HuH-7.5 (cell line): Measurements from ENCODE around the gene AP1B1.

Source experiments
- DNase-seq: peaks from one replicate; pipeline ENCODE4 v3.0.0; 2011; ENCODE audit warnings: low spot score

Gene AP1B1

GRCh38 chr22:29313126-29313575, 75.2 kb downstream of the AP1B1 start:
- peak; percentile 51 for DNase-seq

- peak; percentile 49 for DNase-seq
These were observed 75.9 kb downstream of the AP1B1 start for GRCh38 chr22:29312218-29313125.

DNA sequence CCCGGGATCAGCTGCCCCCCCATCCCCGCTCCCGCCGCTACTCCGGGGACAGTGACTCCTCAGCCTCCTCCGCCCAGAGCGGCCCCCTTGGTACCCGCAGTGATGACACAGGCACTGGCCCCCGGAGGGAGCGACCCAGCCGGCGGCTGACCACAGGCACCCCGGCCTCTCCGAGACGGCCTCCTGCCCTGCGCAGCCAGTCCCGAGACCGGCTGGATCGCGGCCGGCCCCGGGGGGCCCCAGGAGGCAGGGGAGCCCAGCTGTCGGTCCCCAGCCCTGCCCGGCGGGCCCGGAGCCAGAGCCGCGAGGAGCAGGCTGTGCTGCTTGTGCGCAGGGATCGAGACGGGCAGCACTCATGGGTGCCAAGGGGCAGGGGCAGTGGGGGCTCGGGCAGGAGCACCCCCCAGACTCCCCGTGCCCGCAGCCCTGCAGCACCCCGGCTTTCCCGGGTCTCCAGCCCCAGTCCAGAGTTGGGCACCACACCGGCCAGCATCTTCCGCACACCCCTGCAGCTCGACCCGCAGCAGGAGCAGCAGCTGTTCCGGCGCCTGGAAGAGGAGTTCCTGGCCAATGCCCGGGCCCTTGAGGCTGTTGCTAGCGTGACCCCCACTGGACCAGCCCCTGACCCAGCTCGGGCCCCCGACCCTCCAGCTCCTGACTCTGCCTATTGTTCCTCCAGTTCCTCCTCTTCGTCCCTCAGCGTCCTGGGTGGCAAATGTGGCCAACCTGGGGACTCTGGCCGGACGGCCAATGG, 76.7 kb downstream of the AP1B1 start:
- peak; percentile 44 for DNase-seq

- DNase-seq, result peak; percentile 93
These were observed 77.5 kb downstream of the AP1B1 start for GRCh38 chr22:29310863-29311339.

- no peak for DNase-seq
These were observed 78.1 kb downstream of the AP1B1 start for GRCh38 chr22:29310065-29310862.

DNA sequence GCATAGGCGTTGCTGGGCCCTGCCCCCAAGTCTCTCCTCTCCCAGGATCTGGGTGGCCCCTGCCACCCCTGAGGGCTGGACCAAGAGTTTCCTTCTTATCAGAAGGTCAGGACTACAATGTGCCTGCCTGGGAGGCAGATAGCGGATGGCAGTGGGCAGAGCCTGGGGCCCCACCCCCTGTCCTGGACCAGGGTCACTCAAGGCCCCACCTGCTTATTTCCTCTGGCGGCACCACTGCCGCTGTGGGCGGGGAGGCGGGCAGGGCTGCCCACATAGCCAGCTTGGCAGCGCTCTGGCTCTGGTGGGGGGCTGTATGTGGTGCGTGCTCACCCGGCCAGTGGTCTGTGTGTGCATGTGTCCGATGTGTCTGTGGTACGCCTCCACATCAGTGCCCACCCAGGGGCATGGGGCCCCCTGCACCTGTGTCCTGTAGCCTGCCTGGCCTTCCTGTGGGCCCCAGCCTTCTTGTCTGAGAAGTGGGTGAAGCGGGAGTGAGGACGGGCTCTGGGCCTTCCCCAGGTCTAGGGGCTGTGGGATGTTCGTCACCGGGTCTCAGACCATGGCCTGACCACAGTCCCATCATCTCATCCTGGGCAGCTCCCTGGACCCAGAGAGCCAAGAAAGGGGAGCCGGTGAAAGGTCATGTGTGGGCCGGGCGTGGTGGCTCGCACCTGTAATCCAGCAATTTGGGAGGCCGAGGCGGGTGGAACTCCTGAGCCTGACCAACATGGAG, 78.9 kb downstream of the AP1B1 start:
- no peak for DNase-seq

DNA sequence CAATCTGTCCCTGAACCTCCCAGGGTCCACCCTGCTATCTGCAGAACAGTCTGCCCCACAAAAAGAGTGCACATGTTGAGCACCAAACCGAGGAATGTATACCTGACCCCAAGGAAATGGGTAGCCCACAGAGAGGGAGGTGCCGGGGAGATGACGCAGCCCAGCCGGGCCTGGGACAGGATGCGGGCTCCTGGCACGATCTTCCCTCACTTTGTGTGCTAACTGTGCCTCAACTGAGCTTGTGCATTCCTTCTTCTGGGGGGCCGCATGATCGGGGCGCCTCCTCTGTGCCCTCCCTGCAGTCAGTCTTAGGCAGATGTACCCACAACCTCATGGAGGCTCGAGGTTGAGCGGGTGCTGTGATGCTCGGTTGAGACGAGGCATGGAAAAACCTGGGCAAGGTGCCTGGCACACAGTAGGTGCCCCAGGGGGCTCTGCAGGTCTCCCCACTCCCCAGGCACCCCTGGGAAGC, 79.5 kb downstream of the AP1B1 start:
- DNase-seq, result no peak

DNA sequence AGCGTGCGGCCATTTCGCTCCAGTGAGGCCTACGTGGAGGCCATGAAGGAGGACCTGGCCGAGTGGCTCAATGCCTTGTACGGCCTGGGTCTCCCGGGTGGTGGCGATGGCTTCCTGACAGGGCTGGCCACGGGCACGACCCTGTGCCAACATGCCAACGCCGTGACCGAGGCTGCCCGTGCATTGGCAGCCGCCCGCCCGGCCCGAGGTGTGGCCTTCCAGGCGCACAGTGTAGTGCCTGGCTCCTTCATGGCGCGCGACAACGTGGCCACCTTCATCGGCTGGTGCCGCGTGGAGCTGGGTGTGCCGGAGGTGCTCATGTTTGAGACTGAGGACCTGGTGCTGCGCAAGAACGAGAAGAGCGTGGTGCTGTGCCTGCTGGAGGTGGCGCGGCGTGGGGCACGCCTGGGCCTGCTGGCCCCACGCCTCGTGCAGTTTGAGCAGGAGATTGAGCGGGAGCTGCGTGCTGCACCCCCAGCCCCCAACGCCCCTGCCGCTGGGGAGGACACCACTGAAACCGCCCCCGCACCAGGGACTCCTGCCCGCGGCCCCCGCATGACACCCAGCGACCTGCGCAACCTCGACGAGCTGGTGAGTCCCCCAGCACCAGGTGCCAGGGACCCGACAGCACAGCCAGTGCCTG, 80.1 kb downstream of the AP1B1 start:
- no peak for DNase-seq

DNA sequence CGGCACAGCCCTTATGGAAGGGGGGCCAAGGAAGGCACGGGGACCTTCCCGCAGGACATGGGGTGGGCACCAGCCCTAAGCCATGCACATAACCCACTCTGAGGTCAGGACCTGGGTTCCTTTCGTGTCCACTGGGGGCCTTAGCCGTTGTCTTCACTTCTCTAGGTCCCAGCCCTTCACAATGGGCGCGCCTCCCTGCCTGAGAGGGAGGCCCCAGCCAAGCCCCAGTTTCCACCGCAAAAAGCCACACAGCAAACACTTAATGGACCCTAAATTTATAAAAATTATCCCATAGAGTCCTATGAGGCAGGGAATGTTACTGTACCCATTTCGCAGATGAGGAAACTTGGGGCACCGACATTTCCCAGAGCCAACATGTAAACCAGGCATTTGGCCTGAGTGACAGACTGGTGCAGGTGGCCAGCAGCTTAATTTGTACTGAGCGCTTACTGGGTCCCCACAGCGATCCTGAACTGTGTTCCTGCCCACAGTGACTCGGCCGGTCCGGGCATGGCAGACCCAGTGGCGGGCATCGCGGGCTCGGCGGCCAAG, 80.7 kb downstream of the AP1B1 start:
- DNase-seq, result peak; percentile 76

GRCh38 chr22:29306835-29307595, 81.4 kb downstream of the AP1B1 start:
- DNase-seq, result peak; percentile 97

GRCh38 chr22:29306175-29306834, 82.1 kb downstream of the AP1B1 start, which contains the start of gene GAS2L1:
Gene GAS2L1 (plus strand): TSS chr22:29306650. CDS start chr22:29308106, 1,456 bp downstream.
- peak; percentile 100 for DNase-seq

GRCh38 chr22:29305836-29306174, 82.6 kb downstream of the AP1B1 start:
- no peak for DNase-seq

- no peak for DNase-seq
These were observed 85.5 kb downstream of the AP1B1 start for GRCh38 chr22:29302681-29303465.

DNA sequence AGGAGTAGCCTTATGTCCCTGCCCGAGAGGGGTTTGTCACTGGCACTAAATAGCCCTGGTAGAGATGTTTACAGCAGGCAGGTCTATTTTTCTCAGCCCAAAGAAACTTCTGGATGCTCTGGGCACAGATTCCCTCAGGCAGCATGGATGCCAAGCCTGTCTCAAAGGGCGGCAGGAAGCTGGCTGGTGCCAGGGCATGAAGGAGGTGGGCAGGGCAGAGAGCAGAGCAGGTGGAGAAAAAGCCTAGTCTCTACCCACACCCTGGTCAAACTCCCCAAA, 86.0 kb downstream of the AP1B1 start:
- no peak for DNase-seq

- DNase-seq, result no peak
These were observed 86.5 kb downstream of the AP1B1 start for GRCh38 chr22:29301716-29302401.

DNA sequence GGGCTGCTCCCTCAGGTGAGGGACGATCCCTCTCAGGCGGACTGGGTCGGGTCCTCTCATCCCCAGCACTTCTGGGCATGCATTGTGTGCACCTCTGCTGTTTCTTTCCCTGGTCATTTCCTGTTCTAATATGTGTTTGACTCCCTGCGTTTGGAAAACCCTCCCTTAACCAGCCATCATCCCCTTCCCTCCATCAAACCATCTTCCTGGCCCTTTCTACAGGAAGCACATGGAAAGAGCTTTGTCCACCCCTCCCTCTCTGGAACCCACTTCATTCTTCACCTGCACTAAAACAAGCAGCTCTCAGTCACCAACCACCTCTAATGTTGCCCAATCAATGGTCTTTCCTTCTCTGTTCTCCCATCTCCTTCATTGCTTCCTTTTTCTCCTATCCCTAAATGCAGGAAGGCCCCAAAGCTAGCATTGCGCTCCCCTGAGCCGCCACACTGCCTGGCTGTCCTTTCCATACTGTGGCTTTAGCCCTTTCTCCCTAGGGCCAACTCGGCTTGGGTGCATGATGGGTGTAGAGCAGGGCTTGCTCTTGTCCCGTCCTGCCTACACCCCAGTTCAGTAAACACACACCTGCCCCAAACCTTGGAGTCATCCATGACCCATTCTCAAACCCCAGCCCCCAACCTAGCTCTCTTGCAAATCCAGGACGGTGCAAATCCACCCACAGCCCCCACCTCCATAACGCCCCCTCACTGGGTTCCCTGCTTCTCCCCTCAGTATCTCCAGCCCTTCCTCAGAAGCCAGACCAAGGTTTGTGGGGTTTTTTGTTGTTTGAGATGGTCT, 87.4 kb downstream of the AP1B1 start:
- no peak for DNase-seq

GRCh38 chr22:29300467-29300806, 87.9 kb downstream of the AP1B1 start:
- DNase-seq, result no peak
